HG02970 (cell line): ENCODE data around the gene HS1BP3.

Experiments used
- ATAC-seq: cut with Tn5 transposase; IDR thresholded peaks from one replicate; pipeline ENCODE4 v1.9.1; 2021; ENCODE audit warnings: mild to moderate bottlenecking, moderate library complexity, moderate number of reproducible peaks; ENCODE audit not compliant: unreplicated experiment, low FRiP score

Gene HS1BP3, protein sequence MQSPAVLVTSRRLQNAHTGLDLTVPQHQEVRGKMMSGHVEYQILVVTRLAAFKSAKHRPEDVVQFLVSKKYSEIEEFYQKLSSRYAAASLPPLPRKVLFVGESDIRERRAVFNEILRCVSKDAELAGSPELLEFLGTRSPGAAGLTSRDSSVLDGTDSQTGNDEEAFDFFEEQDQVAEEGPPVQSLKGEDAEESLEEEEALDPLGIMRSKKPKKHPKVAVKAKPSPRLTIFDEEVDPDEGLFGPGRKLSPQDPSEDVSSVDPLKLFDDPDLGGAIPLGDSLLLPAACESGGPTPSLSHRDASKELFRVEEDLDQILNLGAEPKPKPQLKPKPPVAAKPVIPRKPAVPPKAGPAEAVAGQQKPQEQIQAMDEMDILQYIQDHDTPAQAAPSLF

DNA sequence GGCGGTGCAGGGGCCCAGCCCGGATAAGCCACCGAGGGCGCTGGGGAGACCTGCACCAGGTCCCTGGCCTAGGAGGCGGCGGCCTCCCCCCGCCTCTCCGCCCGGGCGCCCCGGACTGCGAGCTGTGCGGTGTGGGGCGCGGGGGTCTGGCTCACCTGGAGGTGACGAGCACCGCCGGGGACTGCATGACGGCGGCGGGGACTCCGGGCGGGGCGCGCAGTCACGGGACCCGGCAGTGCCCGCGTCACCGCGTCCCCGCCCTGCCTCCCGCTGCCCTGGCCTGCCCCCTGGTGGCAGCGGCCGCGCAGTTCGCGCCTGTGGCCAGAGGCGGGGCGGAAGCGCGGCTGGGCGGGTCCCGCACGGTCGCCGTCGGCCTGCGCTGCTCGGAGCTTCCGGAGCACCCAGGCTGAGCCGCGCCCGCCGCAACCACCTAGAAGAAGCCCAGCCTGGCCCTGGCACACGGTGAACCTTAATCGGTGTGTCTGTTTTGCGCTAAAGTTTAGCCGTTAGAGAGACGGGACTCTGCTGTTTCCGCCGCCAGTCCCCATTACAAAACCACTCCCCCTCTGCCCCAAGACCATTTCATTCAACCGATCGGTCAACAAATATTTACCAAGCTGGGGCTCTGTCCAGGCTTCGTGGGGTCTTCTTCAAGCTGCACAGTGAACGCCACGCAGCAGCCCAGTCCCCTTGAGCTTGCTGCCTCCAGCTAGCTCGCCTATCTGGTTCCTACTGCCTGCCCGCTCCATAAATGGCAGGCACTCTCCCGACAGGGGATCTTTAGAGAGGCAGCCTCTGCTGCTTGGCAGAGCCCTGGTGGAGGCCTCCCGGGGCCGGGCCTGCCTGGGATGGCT is at the start of gene HS1BP3:
HS1BP3 (minus strand) TSS at position 222 of the 854 bp plus-strand sequence; CDS start at position 187, 35 bp downstream.
- ATAC-seq: peak; percentile 97

DNA sequence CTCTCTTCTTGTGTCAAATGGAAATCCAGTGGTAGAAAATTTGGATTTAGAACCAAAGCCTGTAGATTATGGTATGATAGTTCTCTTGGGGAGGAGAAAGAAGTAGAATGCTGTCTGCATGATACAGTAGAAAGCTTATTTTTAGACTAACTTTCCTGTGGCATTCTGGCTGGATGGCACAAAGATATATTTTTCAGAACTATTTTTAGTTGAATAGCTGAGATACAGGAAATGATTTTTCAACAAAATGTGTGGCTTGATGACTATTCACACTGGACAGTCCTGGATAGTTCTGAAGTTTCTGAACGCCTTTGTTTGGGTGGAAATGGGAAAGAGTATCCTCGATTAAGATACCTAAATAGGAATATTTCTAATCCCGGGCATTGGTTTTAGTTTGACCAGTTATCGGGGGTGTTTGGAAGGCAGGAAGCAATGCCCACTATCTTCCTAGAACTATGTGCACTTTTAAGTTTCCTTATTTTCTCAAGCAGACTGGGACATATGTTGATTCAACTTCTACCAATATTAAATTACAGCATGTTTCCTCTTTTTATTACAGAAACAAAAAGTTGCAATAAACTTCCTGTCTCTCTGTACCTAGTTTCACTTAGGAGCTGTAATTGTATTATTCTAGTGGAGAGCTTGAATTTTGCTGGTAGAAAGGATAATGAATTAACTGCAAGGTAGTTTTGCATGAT is 48.2 kb upstream of the HS1BP3 start:
- no peak for ATAC-seq

DNA sequence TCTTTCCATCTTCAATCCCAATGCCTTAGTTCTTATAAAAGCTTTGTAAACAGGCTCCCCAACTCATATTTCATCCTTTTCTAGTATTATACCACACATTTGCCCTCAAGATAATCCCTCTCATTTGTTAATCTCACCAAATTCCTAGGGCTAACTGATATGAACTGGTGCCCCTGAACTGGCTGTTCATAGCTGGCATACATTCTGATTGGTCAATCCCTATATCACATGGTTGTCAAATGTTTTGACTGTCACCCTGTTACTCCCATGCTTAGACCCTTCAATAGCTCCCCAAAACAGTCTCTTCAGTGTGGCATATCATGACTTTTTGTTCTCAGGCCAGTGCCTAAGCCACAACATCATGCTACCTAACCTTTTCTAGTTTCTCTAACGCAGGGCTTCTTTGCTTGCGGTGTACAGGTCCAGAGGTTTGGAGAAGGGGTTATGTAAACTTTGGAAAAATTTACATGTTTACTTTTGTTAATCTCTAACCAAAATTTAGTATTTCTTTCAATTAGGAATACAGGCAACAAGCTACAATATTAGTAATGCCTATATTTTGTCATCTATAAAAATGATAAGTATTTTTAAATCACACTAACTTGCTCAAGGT is 46.5 kb upstream of the HS1BP3 start:
- ATAC-seq: no peak

DNA sequence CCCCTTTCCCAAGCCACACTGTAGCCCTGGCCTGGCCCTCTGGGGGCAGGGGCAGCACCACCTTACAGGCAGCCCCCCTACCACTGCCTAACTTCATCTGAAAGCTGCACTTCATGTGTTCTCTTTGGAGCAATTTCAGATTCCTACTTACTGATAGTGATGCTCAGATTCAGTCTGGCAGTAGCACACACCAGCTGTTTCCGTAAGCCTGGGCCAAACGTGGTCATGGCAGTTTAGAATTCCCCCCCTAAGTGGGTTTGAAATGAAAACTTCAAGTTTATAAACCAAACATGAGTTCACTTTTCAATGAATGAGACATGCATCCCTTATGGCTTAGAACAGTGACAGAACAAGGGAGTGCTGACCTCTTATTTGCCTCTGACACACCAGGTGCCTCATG is 45.5 kb upstream of the HS1BP3 start:
- ATAC-seq: no peak

DNA sequence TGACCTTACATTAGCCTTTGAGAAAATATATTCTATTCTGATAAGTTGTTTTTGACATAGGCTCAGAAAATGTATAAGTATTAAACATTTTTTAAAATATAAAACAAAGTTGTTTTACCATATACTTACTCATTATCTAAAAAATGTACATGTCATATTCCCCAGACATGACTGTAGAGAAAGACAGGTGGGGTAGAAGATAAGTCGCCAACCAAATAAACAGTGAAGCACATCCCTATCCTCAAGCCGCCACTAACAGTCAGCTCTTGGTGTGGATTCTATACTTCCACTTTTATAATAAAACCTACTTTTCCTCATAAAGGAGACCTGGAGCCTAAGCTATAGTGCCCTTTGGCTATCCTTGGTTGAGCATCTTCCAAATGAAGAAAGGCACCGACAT is 42.4 kb upstream of the HS1BP3 start:
- no peak for ATAC-seq

DNA sequence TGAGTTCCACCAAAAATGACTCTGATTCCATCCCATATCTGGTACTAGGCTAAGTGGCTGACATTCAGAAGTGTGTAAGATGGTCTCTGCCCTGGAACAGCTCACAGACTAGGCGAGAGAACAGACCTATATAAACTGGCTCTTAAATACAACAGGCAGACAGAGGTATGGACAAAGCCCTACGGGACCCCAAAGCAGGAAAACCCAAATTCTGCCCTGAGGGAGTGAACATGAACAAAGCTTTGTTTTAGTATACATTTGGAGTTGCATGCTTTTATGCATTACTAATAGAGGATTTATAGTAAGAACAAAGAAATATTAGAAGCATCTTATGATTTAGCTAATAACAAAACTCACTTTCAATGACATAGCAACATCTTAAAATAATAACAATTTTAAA is 41.2 kb upstream of the HS1BP3 start:
- ATAC-seq: no peak

DNA sequence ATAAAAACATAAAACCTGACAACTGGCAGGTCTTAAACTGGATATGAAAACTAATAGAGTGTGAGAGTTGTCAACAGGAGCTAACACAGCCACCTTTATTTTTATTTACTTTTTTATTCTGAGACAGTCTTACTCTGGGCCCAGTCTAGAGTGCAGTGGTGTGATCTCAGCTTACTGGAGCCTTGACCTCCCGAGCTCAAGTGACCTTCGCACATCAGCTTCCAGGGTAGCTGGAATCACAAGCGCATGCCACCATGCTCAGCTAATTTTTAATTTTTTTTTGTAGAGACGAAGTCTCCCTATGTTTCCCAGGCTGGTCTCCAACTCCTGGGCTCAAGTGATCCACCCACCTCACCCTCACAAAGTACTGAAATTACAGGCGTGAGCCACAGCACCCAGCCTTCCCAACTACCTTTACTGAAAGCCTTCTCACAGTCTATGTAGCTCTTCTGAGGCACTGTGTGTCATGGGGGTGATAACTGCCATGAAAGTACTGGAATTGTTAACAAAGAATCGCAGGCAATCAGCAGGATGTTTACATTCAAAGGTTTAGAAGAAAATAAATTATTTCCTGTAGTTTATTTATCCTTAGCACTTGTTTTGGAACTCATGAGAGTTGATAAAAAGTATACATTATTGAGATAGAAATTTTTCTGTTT is 40.3 kb upstream of the HS1BP3 start:
- no peak for ATAC-seq

DNA sequence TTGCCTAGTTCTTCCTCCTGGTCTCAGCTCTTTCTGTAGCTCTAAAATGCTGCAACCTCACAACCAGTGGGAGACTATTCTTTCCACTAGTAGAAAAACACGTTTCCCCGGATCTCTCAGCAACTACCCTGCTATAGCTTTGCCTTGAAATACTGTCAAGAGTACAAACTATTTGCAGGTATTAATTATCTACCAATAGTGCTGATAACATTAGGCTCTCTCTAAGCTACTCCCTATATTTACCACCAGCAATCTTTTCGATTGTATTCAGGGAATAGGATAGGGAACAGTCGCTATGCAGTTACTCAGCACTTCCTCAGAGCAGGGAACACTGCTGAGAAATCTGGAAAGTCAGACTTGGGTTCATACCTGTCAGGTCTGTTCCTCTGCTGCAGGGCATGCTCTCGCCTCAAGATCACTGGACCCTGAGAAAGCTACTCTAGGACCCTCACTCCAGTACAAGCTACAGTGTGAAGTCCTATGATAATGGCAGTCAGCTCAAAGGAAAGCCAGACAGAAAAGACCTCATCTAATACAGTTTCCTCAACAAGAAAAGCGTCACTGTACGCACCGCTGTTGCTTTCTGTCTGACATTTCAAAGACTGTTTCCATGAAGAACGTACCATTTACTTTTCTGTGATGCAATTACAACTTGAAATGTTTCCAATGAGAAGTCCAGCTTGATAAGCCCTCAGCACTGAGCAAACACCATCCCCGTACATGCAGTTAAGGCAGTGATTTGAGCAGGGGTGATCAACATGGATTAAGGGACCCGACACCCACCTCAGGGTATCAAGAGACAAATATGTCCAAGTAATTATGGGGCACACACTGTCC is 38.7 kb upstream of the HS1BP3 start:
- no peak for ATAC-seq

DNA sequence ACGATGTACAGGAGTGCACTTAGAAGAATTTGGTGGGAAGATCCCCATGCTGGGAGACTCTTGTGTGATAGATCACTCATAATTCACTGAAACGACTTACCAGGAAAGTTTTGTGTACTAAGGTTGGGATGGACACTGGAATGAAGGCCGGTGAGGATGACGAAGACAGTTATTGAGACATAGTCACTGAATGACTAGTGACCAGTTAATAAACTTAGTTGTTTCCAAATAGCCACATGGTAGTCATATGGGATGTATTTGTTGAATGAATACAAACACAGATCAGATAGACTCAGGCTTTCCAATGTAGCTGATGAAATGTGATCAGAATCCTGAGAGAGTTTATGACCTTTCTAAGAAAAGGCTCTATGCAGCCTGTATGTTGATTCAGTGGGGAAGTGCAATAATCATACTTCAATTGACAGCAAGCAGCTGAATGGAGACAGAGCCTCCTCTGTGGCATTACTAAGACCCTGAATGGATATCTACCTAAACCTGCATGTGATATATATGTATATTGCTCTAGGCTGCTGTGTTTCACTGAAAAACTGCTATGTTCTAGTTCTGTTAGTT is 36.4 kb upstream of the HS1BP3 start:
- no peak for ATAC-seq

DNA sequence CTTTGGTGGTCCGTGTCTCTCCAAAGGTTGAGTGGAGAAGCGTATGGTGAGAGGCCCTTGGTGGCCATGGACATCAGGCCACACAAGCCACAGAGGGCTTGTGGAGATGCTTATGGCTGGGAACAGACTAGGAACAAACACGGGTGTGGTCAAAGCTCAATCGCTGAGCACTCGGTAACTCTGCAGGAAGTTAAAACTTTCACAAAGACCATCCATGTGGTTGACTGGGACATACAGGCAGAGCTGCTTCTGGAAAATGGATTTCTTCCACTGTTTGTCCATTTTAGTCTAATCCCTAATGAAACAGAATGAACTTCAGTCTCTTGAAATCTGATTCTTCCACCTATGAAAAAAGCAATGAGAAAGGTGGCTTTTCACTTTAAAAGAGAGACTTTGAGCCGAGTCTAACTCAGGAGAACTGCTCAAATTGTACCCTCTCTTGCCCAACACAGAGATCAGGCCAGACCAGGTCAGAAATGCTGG is 33.7 kb upstream of the HS1BP3 start:
- no peak for ATAC-seq

DNA sequence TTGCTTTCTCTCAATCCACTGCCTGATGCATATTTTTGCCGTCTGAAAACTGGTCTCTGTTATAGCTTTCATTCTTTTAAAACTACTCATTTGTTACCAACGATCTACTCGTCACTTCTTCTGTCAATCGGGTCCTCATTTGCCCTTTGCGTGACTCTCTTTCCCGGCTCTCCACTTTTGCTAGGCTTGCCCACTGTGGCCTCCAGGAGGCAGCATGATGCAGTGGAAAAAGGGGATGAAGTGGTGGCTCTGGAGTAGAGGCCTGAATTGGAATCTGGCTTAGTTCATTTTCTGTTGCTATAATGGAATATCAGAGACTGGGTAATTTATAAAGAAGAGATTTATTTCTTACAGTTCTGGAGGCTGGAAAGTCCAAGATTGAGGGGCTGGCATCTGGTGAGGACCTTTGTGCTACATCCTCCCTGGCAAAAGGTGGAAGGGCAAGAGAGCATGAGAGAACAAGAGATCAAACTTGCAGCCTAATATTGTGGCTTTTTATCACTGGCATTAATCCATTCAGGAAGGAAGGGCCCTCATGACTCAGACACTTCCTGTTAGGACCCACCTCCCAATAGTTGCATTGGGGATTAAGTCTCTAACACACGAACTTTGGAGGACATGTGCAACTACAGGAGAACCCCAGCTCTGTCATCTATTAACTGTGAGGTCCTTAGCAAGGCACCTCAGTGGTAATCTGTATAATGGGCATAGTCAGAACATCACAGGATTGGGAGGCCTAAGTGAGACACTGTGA is 31.4 kb upstream of the HS1BP3 start:
- no peak for ATAC-seq

DNA sequence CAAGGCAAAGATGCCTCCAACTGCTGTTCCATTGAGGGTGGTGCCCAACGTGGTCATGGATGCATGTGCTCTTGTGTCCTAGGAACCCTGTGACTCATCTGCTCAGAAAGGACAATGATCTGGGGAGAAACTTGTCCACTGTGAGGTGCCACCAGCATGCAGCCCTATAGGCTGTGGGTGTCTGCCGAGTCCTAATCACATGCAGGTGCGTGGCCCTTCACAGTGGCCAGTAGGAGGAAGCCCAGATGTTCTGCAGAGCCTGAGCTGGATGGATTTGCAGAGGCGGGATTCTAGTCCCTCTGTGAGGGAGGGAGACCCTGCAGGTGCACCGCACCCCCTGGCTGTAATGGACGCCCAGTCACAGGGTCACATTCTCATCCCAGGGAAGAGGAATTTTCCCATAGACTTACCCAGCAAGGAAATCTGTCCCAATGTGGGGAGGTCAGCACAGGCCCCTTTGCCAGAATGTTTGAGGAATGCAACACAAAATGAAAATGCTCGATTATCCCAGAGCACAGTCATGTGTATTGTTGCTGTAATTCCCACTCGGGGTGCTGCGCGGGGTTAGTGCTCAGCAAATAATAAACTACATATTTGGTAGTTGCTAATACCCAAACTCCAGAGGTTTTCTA is 30.0 kb upstream of the HS1BP3 start:
- no peak for ATAC-seq

DNA sequence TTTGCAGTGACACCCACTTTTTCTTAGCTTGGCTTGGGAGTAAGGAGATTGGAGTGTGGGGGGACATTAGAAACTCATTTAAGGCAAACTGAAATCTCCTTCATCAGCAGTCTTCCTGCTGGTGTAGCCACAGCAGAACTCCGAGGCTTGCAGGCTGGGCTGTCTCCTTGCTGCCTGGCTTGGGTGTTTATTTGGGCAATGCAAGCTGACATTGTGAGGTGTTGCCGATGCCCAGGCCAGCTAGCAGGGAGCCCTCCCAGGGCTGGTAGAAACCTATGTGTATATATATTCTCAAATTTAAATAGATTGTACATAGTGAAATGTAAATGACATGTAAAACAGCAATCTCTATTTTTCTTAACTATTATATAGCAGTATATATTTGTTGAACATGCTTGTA is 27.9 kb upstream of the HS1BP3 start:
- no peak for ATAC-seq

DNA sequence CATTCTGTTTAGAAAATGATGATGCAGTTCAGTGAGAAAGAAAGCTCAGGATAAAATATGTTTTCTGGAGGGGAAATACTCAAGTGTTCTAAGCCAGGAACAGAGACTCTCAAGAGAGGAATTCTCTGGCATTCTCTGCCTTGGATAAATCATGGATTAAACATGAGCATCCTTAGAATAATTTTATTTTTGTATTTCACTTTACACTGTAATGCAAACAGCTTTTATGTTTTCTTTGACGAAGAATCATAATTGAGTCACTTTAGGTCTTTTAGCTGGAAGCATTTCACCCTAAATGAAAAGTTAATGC is 27.1 kb upstream of the HS1BP3 start:
- no peak for ATAC-seq

DNA sequence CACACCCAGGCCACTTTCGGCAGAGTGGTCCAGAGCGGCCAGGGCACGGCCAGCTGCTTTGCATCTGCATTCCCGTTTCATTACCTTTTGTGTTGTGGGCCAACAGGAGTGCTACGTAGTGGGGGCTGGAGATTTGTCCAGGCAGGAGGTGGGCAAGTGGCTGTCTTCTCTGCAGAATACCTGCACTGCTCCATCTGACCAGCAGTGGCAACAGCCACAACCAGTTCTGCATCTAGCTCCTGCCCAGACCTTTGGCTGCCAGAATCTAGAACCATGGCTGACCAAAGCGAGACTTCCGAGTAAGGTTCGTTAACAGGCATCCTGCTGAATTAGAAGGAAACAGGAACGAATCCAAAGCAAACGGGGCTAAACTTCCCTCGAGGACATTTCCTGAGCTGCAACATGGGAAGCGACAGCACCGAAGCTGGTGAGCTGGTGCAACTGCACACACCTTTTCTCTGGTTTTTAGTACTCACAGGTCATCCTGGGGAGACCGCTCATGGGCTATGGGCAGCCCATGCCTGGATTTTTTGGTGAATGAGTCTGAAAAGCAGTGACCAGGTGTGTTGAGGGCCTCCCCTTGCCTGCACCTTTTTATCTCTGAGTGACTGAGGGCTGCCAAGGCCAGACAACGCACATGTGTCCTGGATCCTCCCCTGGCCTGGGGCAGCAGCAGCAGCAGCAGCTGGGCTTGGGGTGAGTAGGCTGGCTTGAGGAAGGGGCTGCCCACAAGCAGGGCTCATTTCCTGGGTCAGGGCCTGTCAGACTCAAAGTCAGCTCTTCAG is 26.6 kb upstream of the HS1BP3 start:
- no peak for ATAC-seq

DNA sequence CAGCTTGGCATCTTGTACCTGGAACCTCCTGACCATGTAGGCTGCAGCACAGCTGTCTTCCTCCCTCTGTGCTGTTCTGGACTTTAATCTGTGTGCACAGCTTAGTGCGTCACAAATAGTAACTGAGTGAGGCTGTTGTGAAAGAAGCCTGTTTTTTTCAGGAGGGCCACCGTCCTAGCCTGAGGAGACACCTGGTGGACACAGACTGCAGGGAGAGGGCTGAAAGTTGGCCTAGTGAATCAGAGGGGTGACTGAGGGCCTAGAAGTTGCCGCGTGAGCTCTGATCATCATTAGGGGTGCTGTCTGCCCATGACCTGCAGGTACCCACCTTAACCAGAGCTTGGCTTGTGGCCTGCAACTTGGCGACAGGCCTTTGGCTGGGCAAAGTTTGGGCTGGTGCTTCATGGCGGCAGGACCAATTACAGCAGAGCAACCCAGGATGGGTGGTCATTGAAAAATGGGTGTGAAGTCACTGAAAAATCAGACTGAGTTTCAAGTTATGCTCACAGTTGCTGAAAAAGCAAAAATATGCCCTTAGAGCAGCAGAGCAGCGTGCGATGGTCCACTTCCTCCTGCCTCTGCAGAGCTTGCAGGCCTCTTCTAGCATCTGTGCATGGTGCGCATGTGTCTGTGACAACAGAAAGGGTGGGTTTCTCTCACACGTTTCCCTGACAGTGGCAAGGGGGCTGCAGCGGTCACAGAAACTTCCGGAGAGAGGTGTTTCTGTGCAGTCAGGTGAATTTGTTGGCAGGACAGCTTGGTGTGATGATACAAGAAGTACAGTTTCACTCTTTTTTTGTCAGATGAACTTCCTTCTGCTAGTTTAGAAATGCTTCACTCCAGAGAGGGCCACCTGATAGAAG is 25.7 kb upstream of the HS1BP3 start:
- ATAC-seq: no peak
